Stimulated activated CD4-positive, alpha-beta T cell treated with anti-CD3 and anti-CD28 coated beads, Interleukin-12 subunit alpha, Interleukin-12 subunit beta, amount 100 ng/mL, for 24 hours (primary cell): ENCODE results near the gene SLC66A1.
"Not testable (repeated sequence)": the region's sequence is repeated elsewhere in the genome, so short reads cannot be mapped to it uniquely, and the experiment has no call there.

Experiments
- DNase-seq, 2 experiments: peaks; one replicate each; pipeline ENCODE4 v3.0.0-alpha.2; 2020; ENCODE audit warnings: low read depth in 2 of 2

The SLC66A1 gene, protein sequence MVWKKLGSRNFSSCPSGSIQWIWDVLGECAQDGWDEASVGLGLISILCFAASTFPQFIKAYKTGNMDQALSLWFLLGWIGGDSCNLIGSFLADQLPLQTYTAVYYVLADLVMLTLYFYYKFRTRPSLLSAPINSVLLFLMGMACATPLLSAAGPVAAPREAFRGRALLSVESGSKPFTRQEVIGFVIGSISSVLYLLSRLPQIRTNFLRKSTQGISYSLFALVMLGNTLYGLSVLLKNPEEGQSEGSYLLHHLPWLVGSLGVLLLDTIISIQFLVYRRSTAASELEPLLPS

DNA sequence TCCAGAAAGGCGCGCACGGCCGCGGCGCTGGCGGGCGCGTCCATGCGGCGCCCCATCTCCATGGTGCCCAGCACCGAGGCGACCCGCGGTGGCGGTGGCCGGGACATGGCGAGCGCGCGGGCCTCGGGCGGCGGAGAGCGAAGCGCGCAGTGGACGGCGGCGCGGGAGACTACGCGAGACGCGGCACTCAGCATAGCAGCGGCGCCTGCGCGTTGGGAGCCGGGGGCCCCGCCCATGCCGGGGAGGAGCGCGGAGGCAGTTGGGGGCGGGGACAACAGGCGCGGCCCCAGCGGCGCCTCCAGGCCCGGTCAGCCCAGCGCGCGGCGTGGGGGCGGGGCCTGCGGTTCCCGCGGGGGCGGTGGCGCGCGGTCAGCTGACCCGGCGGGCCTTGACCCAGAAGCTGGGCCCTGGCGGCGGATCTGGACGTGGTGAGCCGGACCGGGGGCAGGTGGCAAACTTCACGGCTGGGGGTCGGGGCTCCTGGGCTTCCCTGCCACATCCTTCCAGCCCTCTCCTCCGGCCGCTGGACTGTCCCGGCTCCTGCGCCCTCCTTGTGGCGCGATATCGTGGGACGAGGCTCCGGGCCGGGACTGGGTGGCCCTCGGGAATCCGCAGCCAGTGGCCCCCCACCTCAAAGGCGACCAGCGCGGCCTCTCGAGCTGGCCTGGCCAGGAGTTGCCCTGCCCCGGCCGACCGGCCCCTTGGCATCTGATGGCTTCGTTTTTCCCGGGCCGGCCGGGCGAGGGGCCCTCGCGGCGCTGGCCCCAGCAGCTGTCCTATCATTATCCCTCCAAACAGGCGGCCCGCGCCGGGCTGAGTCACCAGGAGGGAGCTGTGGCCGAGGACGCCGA is at the start of gene SLC66A1, which contains the start of gene AKR7A2:
Gene SLC66A1, plus strand, starts transcription at position 396 of the 851 bp plus-strand sequence. CDS start 5,352 bp downstream, outside the sequence.
Gene AKR7A2, minus strand, starts transcription at position 214 of the 851 bp plus-strand sequence. Its CDS starts 20 bp downstream, at position 194.
- peak; percentile 84 to 85 for DNase-seq

DNA sequence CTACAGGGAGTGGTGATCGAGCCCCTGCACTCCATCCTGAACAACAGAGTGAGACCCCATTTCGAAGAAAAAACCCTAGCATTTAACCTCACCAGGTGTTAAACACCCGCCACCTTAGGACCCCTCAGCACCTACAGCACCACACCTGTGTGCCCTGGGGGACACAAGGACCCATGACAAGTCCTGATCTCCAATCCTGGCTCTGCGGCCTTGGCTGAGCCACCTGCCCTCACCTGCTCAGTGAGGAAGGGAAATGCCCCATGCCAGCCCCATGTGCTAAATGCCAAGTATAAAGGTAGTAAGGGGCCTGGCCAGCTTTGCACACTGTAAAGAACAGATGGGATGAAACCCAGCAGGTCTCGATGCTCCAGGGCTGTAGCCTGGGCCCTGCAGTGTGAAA is 49.4 kb upstream of the SLC66A1 start:
- DNase-seq, result no peak

DNA sequence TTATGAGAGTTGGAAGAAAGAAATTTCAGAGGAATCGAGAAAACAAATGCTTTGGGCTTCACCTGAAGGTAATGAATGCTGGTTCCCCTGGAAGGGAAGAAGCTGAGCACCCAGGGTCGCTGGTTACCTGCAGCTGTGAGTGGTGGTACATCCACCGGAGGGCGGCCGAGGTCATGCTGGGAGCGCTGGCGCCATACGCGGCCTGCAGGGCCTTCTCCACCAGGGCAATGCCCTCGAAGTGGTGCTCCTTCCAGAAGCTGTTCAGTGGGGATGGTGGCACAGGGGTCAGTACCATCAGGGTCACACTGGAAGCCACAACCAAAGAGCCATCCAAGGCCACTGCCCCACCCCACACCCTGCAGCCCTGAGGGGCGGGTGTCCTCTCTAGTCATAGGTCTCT is 43.7 kb upstream of the SLC66A1 start:
- no peak for DNase-seq

DNA sequence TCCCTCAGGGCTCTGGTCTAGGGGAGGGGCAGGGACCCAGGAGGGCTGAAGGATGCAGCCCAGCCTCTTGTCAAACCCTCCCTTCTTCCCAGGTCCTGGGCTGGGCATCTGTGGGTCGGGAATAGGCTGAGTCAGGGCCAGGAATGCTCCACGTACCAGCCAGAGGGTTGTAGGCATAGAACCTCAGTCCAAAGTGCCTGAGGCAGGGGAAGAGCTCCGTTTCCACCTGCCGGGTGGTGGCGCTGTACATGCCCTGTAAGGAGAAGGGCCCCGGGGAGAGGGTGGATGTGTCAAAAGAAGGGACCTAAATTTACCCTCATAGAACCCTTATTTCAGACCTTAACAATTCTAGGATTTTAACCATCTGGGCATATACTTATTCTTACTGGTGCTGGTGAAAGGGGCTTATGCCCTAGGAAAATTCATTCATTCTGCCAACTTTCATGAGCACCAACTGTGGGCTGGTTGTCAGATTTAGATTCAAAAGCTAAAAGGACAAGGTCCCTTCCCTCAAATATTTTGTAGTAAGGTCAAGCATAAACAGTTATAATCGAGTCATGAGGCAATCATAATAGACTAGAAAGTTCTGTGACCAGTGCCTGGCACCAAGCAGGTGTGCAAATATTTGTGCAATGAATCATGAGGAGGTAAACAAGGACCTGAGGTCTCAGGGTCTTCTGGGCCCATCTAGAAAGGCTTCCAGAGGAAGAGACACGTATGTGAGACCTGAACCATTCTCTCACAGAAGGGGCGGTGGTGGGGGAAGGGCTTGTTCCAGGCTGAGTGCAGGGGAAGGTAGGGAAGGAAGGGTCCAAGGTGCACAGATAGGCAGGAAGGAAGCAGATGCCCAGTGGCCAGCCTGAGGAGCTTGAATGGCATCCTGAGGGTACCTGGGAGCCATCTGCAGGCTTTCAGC is 42.4 kb upstream of the SLC66A1 start:
- not testable (repeated sequence) for DNase-seq

DNA sequence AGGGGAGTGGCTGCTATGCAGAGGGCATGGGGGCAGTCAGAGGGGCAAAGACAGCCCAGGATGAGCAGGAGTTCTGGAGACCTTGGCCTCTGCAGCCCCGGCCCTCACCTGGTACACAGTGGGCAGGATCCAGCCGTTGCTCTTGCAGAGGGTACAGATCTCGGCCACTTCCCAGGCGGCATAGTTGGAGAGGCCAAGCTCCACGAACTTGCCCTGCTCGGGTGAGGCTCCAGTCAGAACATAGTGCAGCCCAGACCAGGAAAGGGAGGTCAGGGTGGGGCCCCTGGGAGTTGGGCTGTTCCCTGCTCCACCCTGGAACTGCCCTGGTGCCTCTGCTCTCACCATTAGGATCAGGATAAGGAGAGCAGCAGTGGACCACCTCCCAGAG is 41.8 kb upstream of the SLC66A1 start:
- DNase-seq, result not testable (repeated sequence)

DNA sequence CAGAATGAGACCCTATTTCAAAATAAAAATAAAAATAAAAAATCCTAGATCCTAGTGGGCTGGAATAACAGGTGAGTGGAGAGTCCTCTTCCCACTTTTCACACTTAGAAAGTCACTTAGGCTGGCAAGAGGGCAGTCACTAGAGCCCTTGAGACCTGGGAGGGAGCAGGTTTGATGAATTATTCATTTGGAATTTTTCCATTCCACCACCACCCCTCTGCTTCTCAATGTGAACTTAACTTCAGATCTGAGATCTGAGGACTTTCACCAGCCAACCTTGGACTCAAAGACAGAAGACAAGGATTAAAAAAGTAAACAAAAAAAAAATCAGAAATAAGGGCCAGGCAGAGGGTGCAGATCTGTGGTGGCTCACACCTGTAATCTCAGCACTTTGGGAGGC is 40.1 kb upstream of the SLC66A1 start:
- DNase-seq, result no peak

DNA sequence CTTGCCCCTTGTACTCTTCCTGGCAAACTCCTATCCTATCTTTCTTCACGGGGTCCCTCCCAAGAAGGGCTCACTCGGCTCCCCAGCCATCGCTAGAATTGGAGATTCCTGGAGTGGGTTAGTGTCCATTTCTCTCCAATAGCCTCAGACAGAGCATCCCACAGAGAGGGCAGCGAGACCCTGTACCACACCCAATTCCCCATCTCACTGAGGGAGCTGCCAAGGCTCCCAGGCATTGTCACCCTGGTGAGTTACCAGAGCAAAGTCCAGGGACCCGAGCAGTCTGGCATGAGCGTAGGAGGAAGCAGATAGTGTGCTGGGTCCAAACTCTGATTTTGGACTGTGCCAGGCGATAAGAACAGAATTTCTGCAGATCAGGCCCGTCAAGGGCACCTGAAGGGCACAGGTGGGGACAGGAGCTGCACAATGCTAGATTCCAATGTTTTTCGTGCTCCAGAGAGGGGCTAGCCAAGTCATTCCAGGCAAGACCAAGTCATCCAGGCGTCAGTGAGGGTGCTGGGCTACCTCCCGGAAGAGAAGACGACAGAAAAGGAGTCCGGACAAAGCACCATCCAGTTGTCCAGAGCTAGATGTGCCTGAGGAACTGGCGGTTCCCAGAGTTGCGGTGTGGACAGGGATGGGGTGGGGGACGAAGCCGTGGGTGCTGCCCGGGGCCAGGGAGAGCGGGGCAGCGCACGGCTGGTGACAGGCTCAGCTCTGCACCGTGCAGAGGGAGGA is 38.9 kb upstream of the SLC66A1 start:
- DNase-seq, result no peak

DNA sequence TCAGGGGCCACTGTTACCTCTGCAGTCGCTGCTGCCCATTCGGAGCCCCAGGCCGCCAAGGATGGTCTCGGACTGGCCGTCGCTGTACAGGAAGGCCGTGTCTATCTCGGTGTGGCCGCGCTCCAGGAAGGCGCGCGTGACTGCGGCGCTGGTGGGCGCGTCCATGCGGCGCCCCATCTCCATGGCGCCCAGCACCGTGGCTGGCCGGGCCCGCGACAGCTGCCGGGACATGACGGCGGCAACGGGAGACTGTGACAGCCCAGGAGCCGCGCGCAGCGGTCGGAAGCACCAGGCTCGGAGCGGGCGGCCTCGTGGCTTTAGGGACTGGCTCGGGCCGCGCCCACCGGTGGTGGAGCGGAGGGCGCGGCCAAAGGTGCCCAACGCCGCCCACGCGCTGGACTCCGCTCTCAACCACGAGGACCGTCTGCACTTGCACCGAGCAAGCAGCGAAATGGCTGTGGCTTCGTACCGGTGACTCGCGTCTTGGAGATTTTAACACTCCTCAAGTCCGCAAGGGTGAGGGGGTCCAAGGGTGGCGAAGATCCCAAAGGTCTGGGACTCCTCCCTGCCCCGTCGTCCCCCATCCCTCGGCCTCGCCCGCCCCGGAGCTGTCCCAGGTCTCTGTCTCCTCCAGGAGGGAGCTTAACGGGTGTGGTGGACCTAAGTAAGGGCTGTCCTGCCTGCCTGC is 38.1 kb upstream of the SLC66A1 start:
- not testable (repeated sequence) for DNase-seq

DNA sequence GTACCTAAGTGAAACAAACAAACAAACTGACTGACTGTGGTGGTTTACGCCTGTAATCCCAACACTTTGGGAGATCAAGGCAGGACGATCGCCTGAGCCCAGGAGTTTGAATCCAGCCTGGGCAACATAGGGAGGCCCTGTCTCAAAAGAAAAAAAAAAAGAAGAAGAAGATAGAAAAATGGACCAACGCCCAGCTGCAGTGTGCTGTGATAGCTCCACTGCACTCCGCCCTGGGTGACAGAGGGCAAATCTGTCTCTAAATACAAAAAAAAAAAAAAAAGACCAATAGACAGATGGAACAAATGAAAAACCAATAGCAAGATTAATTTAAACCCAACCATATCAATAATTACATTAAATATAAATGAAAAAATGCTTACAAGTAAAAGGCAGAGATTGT is 37.5 kb upstream of the SLC66A1 start:
- DNase-seq, result no peak

DNA sequence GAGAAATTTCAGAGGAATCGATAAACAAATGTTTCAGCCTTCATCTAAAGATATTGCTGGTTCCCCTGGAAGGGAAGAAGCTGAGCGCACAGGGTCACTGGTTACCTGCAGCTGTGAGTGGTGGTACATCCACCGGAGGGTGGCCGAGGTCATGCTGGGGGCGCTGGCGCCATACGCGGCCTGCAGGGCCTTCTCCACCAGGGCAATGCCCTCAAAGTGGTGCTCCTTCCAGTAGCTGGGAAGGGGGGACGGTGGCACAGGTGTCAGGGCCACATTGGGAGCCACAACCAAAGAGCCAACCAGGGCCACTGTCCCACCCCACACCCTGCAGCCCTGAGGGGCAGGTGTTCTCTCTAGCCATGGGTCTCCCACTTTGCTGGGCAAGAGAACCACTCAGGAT is 28.2 kb upstream of the SLC66A1 start:
- no peak for DNase-seq

DNA sequence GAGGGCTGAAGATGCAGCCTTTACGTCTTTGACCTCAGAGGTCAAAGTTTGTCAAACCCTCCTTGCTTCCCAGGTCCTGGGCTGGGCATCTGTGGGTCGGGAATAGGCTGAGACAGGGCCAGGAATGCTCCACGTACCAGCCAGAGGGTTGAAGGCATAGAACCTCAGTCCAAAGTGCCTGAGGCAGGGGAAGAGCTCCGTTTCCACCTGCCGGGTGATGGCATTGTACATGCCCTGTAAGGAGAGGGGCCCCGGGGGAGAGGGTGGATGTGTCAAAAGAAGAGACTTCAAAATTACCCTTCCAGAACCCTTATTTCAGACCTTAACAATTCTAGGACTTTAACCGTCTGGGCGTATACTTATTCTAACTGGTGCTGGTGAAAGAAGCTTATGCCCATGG is 27.2 kb upstream of the SLC66A1 start:
- no peak for DNase-seq

DNA sequence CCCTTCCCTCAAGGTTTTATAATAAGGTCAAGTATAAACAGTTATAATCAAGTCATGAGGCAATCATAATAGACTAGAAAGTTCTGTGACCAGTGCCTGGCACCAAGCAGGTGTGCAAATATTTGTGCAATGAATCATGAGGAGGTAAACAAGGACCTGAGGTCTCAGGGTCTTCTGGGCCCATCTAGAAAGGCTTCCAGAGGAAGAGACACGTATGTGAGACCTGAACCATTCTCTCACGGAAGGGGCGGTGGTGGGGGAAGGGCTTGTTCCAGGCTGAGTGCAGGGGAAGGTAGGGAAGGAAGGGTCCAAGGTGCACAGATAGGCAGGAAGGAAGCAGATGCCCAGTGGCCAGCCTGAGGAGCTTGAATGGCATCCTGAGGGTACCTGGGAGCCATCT is 26.8 kb upstream of the SLC66A1 start:
- not testable (repeated sequence) for DNase-seq

DNA sequence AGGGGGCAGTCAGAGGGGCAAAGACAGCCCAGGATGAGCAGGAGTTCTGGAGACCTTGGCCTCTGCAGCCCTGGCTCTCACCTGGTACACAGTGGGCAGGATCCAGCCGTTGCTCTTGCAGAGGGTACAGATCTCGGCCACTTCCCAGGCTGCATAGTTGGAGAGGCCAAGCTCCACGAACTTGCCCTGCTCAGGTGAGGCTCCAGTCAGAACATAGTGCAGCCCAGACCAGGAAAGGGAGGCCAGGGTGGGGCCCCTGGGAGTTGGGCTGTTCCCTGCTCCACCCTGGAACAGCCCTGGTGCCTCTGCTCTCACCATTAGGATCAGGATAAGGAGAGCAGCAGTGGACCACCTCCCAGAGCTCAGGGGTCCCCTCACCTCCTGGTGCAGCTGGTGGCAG is 26.3 kb upstream of the SLC66A1 start:
- DNase-seq, result not testable (repeated sequence)

DNA sequence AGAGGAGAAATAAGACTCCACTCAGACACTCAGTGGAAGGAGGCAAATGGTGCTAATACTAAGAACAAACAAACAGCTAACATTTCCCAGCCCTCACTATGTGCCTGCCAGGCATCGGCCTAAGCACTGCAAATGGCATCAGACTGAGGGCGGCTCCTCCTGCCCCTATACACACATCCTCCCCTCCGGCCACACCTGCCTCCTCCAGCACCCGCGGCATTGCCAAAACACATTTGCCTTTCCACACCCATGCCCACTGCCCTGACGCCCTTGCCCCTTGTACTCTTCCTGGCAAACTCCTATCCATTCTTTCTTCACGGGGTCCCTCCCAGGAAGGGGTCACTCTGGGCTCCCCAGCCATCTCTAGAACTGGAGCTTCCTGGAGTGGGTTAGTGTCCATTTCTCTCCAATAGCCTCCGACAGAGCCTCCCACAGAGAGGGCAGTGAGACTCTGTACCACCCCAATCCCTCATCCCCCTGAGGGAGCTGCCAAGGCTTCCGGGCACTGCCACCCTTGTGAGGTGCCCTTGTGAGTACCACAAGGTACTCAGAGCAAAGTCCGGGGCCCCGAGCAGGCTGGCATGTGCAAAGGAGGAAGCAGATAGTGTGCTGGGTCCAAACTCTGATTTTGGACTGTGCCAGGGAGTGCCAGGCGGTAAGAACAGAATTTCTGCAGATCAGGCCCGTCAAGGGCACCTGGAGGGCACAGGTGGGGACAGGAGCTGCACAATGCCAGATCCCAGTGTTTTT is 24.5 kb upstream of the SLC66A1 start:
- DNase-seq, result no peak

DNA sequence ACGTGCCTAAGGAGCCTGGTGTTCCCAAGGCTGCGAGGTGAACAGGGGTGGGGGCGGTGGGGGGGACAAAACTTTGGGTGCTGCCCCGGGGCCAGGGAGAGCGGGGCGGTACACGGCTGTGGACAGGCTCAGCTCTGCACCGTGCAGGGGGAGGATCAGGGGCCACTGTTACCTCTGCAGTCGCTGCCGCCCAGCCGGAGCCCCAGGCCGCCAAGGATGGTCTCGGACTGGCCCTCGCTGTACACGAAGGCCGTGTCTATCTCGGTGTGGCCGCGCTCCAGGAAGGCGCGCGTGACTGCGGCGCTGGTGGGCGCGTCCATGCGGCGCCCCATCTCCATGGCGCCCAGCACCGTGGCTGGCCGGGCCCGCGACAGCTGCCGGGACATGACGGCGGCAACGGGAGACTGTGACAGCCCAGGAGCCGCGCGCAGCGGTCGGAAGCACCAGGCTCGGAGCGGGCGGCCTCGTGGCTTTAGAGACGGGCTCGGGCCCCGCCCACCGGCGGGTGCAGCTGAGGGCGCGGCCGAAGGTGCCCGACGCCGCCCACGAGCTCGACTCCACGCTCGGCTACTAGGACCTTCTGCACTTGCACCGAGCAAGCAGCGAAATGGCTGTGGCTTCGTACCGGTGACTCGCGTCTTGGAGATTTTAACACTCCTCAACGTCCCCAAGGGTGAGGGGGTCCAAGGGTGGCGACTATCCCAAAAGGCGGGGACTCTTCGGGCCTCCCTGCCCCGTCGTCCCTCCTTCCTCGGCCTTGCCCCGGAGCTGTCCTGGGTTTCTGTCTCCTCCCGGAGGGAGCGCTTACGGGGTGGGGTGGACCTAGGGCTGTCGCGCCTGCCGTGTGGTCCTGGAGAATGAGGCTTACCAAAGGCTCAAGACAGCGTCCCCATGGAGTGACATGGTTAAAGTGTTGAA is 23.5 kb upstream of the SLC66A1 start, which contains the start of gene AKR7A3:
Gene AKR7A3, minus strand, starts transcription at position 447 of the 918 bp plus-strand sequence. Its CDS starts 61 bp downstream, at position 386.
- DNase-seq, result peak; percentile 17 to 53

DNA sequence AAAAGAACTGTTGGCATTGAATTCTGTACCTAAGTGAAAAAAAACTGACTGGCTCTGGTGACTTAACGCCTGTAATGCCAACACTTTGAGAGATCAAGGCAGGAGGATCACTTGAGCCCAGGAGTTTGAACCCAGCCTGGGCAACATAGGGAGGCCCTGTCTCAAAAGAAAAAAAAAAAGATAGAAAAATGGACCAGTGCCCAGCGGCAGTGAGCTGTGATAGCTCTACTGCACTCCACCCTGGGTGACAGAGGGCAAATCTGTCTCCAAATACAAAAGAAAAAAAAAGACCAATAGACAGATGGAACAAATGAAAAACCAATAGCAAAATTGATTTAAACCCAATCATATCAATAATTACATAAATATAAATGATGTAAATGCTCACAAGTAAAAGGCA is 22.9 kb upstream of the SLC66A1 start:
- no peak for DNase-seq

DNA sequence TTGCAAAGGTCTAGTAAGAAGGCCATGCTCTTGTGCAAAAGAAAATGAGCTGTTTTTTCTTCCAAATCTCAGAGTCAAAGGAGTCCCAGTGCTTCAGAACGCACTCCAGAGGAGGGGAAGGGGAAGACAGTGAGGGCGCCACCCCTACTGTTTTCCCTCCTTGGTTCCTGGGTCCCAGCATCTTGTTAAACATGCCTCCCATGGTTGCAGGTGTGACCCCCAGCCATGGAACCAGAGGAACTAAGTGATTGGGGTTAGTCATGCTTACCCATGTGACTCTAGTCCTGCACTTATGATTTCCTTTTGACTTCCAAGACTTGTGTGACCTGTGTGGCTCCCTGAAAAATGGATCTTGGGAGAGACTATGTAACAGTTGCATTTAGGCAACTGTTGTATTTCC is 17.5 kb upstream of the SLC66A1 start:
- no peak for DNase-seq

DNA sequence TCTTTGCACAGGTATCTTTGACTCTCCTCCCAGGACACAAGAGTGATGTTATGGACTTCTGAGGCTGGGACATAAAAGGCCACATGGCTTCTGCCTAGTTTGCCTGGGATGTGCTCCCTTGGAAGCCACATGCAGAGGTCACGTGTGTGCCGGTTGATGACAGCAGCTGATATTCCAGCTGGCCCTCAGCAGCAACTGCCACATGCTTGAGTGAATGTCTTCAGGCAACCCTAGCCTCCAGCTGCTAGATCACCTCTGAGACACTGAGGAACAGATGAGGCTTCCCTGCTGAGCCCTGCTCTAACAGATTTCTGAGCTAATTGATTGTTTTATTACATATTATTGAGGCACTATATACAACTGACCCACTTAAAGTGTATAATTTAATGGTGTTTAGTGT is 11.9 kb upstream of the SLC66A1 start:
- DNase-seq, result no peak

DNA sequence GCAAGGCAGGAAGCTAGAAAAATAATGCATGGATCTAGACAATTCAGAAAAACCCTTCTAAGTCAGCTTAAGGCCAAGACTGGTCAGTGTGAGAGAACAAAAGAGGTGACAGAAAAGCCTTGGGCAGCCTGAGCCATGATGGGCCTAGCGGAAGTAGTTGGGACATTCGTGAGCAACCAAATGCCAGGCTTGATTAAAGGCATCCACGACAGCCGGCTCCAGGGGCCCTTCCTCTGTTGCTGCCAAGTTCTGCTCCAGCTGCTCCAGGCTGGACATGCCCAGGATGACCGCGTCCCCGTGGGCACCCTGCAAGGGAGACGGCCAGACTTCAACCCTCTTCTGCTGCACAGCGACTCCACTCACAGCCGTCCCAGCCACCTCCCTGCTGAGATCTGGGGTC is 8.0 kb upstream of the SLC66A1 start:
- not testable (repeated sequence) for DNase-seq
